ENCODE results near the gene CEP192.

DNA sequence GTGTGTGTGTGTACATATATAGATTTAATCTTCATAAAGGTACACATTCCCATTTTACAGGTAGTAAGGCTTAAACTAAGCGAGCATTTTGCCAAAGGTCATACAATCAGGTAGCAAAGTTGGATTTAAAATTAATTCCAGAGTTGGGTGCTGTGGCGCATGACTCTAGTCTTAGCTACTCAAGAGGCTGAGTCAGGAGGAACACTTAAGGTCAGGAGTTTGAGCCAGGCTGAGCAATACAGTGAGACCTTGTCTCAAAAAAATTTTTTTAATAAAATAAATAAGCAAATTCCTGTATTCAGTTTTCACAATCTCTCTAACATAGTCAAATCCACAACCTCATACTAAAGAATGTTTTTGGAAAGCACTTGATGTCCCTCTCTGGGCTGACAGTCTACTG, 115.9 kb downstream of the CEP192 start:
- TF ChIP-seq, protein P1, sequence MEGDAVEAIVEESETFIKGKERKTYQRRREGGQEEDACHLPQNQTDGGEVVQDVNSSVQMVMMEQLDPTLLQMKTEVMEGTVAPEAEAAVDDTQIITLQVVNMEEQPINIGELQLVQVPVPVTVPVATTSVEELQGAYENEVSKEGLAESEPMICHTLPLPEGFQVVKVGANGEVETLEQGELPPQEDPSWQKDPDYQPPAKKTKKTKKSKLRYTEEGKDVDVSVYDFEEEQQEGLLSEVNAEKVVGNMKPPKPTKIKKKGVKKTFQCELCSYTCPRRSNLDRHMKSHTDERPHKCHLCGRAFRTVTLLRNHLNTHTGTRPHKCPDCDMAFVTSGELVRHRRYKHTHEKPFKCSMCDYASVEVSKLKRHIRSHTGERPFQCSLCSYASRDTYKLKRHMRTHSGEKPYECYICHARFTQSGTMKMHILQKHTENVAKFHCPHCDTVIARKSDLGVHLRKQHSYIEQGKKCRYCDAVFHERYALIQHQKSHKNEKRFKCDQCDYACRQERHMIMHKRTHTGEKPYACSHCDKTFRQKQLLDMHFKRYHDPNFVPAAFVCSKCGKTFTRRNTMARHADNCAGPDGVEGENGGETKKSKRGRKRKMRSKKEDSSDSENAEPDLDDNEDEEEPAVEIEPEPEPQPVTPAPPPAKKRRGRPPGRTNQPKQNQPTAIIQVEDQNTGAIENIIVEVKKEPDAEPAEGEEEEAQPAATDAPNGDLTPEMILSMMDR (IDR thresholded peaks at IDR 0.05): no peak
- no peak for TF ChIP-seq EZH2 (IDR thresholded peaks at IDR 0.05; ENCODE audit: borderline replicate concordance, insufficient read depth, low read depth, low read length, poor library complexity, severe bottlenecking)
